ENCODE data around the gene URB1. TPM values are rescaled to one million over a fixed set of nuclear protein-coding genes. Genes with fewer than 3 reads are reported as not detected.

Gene URB1
- total and polyA plus RNA-seq, 7 experiments from 2014 or later: 1.8 to 20.6 (median 15.3) TPM

DNA sequence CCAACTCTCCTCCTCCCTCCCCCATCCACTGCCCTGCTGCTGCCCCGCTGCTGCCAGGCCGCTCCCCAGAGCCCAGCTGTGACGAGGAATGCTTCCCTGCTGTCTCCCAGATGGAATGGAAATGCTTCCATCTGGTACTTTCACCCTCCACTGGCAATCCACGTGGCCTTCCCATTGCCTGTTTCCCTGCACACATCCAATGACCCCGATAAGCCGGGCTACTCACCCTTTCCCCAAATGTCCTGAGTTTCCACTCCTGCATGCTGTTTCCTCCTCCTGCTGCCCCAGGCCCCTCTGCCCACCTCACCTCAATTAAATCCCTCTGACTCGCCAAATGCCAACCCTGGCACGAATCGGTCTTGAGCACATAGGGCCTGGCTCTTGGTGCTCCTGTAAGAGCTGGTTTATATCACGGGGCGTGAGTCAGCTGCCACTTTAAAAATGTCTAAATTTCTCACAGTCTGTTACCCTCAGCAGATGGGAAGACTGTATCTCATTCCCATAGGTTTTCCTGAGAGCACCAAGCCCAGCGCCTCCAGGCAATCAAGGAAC lies 57.8 kb downstream of the URB1 start:
- Histone ChIP-seq H3K4me3 (ENCODE audit: low read length) (no peak overlapping the region), H3K36me3 (ENCODE audit: control insufficient read depth in 2 of 3, insufficient read depth in 3 of 3, low read length in 3 of 3) (peaks cover 0 to 81% (median 5%) of the 10 kb centered on the region in 3 experiments), H3K27ac (ENCODE audit: low read depth, low read length) (no peak overlapping the region), H3K4me1 (ENCODE audit: control insufficient read depth in 2 of 2, insufficient read depth in 2 of 2, low read length in 2 of 2) (no peaks in the 10 kb centered on the region), H3K27me3 (ENCODE audit: control insufficient read depth in 2 of 2, insufficient read depth in 2 of 2, low read length in 2 of 2) (no peaks in the 10 kb centered on the region), H3K9me3 (ENCODE audit: control insufficient read depth in 2 of 3, low read length in 3 of 3) (no peaks in the 10 kb centered on the region)
- Mint-ChIP-seq H3K4me3 (no peak overlapping the region), H3K36me3 (peaks cover 27 to 81% (median 62%) of the 10 kb centered on the region in 5 donors), H3K27ac (peak overlapping the region in 1 of 9 donors; percentile 46), H3K27me3 (no peaks in the 10 kb centered on the region), H3K9me3 (no peaks in the 10 kb centered on the region), H3K4me1 (peaks cover 0 to 11% (median 0%) of the 10 kb centered on the region in 7 donors)
- intact Hi-C loops (cut with micrococcal nuclease): no loop called here
- DNase-seq (no peak), ATAC-seq (no peak)
- ChIA-PET CTCF (no interaction called here), POLR2A (no interaction called here)

DNA sequence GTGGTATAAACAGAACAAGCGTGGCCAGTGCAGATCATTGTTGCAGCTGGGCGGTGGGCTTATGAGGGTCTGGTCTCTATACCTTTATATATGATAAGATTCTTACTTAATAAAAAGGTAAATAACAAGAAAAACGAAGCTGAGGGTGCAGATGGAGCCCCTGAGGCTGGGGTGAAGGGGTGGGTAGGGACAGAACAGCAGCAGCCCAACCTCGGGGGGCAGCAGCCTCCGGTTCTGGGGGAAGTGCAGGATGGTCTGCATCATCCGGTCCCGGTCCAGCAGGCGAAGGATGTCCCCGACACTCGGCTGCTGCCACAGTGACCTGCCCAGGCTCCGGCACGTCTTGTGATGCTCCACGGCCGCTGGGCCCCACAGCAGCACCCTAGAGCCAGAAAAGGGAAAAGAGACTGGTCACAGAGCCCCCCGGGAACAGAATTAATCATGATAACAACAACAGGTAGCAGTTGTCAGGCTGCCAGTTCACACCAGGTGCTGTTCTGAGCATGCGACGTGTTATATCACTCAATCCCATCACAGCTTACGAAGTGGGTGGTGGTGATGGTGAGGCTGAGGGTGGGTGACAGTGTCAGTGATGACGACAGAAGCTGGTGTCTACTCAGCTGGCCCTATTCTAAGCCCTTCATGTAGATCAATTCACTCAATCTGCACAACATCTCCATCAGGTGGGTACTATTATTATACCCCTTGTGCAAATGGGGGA lies 58.7 kb downstream of the URB1 start:
- Mint-ChIP-seq H3K4me1 (peaks cover 0 to 7% (median 0%) of the 10 kb centered on the region in 7 donors), H3K27ac (peak overlapping the region in 1 of 9 donors; percentile 20), H3K9me3 (no peaks in the 10 kb centered on the region), H3K36me3 (peaks cover 26 to 85% (median 64%) of the 10 kb centered on the region in 5 donors), H3K27me3 (no peaks in the 10 kb centered on the region), H3K4me3 (no peak overlapping the region)
- no peak for DNase-seq
- H3K4me3 ChIP-seq (ENCODE audit: low read length): no peak overlapping the region
- intact Hi-C loops (cut with micrococcal nuclease): no loop called here
- H3K36me3 ChIP-seq (ENCODE audit: control insufficient read depth in 2 of 3, insufficient read depth in 3 of 3, low read length in 3 of 3): peaks cover 0 to 87% (median 5%) of the 10 kb centered on the region in 3 experiments
- no peaks in the 10 kb centered on the region for H3K4me1 ChIP-seq (ENCODE audit: control insufficient read depth in 2 of 2, insufficient read depth in 2 of 2, low read length in 2 of 2)
- H3K27ac ChIP-seq (ENCODE audit: low read depth, low read length): no peak overlapping the region
- H3K27me3 ChIP-seq (ENCODE audit: control insufficient read depth in 2 of 2, insufficient read depth in 2 of 2, low read length in 2 of 2): no peaks in the 10 kb centered on the region
- ChIA-PET POLR2A (no interaction called here), CTCF (no interaction called here)
- ATAC-seq: no peak
- no peaks in the 10 kb centered on the region for H3K9me3 ChIP-seq (ENCODE audit: control insufficient read depth in 2 of 3, low read length in 3 of 3)

DNA sequence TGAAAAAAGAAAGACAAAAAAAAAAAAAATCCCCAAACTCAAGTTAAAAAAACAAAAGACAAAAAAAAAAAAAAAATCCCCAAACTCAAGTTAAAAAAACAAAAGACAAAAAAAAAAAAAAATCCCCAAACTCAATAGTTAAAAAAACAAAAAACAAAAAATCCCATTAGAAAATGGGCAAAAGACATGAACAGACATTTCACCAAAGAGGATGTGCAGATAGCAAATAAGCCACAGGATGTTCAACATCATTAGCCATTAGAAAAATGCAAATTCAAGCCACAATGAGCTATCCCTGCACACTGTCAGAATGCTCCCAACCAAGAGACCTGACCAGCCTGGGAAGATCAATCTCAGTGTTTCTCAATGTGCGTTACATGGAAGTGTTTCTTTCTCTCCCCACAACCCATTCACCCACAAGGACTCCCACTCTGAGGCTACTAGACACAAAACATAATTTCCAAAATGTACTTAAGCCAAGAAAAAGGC lies 60.3 kb downstream of the URB1 start:
- POLR2A ChIA-PET: interaction anchor here (0.5 kb wide), 1 partner anchor 921 kb away, joined by 3 read pairs; no protein-coding TSS in a partner anchor
- Mint-ChIP-seq H3K4me1 (peaks cover 0 to 7% (median 0%) of the 10 kb centered on the region in 7 donors), H3K4me3 (no peak overlapping the region), H3K27ac (peak overlapping the region in 3 of 9 donors; percentile 18 to 51 (median 43)), H3K9me3 (no peaks in the 10 kb centered on the region), H3K27me3 (no peaks in the 10 kb centered on the region), H3K36me3 (peaks cover 25 to 81% (median 57%) of the 10 kb centered on the region in 5 donors)
- H3K4me1 ChIP-seq (ENCODE audit: control insufficient read depth in 2 of 2, insufficient read depth in 2 of 2, low read length in 2 of 2): no peaks in the 10 kb centered on the region
- ATAC-seq: no peak
- no peaks in the 10 kb centered on the region for H3K9me3 ChIP-seq (ENCODE audit: control insufficient read depth in 2 of 3, low read length in 3 of 3)
- no peak for DNase-seq
- CTCF ChIA-PET: no interaction called here
- H3K27ac ChIP-seq (ENCODE audit: low read depth, low read length): no peak overlapping the region
- H3K4me3 ChIP-seq (ENCODE audit: low read length): no peak overlapping the region
- peaks cover 0 to 90% (median 3%) of the 10 kb centered on the region in 3 experiments for H3K36me3 ChIP-seq (ENCODE audit: control insufficient read depth in 2 of 3, insufficient read depth in 3 of 3, low read length in 3 of 3)
- intact Hi-C loops (cut with micrococcal nuclease): no loop called here
- H3K27me3 ChIP-seq (ENCODE audit: control insufficient read depth in 2 of 2, insufficient read depth in 2 of 2, low read length in 2 of 2): no peaks in the 10 kb centered on the region

DNA sequence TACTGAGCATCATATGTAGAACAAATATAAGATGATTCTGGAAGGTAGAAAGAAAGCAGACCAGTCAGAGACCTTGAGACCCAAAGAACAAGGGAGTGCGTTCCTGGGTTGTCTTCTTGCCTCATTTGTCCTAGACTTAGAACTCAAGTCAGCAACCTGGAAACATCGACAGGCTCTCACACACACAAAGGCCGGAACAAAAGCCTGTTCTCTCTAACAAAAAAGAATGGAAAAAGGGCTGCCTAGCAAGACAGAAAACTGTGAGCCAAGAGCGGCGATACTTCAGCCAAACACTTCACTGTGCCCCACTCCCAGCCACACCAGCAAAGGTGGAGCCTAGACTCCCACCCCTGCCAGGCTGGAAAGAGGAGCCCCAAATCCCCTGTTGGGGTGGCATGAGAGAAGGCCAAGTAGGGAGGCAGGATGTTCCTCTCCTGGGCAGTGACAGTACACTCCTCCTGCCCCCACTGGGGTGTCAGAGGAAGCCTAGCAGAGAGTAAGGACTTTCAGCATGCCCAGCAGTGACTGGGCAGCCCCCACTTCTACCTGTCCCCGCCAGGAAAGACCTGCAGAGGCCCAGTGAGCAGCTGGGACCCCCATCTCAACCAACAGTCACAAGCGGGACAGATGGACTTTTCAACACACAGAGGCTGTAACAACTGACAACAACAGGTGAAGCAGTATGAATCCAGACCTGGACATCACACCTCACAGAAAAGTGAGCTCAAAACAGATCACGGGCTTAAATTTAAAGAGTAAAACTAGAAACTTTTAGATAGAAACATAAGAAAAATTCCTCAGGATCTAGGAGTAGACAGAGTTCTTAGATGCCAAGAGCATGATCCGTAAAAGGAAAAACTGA lies 61.1 kb downstream of the URB1 start:
- CTCF ChIA-PET: no interaction called here
- DNase-seq (no peak), ATAC-seq (no peak)
- H3K36me3 ChIP-seq (ENCODE audit: control insufficient read depth in 2 of 3, insufficient read depth in 3 of 3, low read length in 3 of 3): peaks cover 0 to 87% (median 3%) of the 10 kb centered on the region in 3 experiments
- H3K27me3 Mint-ChIP-seq: no peaks in the 10 kb centered on the region
- no peaks in the 10 kb centered on the region for H3K27me3 ChIP-seq (ENCODE audit: control insufficient read depth in 2 of 2, insufficient read depth in 2 of 2, low read length in 2 of 2)
- POLR2A ChIA-PET: interaction anchor here (0.5 kb wide), 1 partner anchor 920 kb away, joined by 3 read pairs; no protein-coding TSS in a partner anchor
- intact Hi-C loops (cut with micrococcal nuclease): no loop called here
- H3K4me1 Mint-ChIP-seq: peaks cover 0 to 7% (median 0%) of the 10 kb centered on the region in 7 donors
- H3K9me3 ChIP-seq (ENCODE audit: control insufficient read depth in 2 of 3, low read length in 3 of 3): no peaks in the 10 kb centered on the region
- H3K27ac ChIP-seq (ENCODE audit: low read depth, low read length): no peak overlapping the region
- H3K4me3 ChIP-seq (ENCODE audit: low read length): no peak overlapping the region
- H3K36me3 Mint-ChIP-seq: peaks cover 30 to 89% (median 65%) of the 10 kb centered on the region in 5 donors
- H3K4me3 Mint-ChIP-seq: no peak overlapping the region
- H3K4me1 ChIP-seq (ENCODE audit: control insufficient read depth in 2 of 2, insufficient read depth in 2 of 2, low read length in 2 of 2): no peaks in the 10 kb centered on the region
- no peaks in the 10 kb centered on the region for H3K9me3 Mint-ChIP-seq
- H3K27ac Mint-ChIP-seq: no peak overlapping the region

DNA sequence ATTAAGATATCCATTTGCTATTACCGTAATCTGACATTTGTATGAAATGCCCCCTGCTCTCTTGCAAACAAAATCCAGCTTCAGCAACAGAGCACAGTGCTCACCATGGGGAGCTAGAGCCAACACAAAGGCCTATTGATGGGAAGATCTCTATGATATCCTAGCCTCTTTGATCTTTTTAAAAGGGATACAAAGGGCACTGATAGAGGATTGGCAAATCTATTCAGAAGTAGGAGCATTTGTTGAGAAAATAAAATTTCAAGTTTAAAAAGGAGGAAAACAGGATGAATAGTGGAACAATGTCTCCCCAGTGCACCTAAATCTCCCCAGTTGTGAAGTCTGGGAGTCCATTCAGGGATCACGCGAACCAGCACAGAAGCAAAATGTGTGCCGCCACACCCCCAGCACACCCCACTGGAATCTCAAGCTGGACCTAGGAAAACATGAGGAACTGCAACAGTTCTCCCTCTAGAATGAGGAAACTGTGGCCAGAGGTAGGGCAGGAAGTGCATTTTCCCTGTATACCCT lies 62.0 kb downstream of the URB1 start:
- Mint-ChIP-seq H3K4me1 (peaks cover 0 to 7% (median 0%) of the 10 kb centered on the region in 7 donors), H3K4me3 (no peak overlapping the region), H3K27ac (no peak overlapping the region), H3K9me3 (no peaks in the 10 kb centered on the region), H3K27me3 (no peaks in the 10 kb centered on the region), H3K36me3 (peaks cover 33 to 89% (median 65%) of the 10 kb centered on the region in 5 donors)
- Histone ChIP-seq H3K4me3 (ENCODE audit: low read length) (no peak overlapping the region), H3K9me3 (ENCODE audit: control insufficient read depth in 2 of 3, low read length in 3 of 3) (no peaks in the 10 kb centered on the region), H3K27me3 (ENCODE audit: control insufficient read depth in 2 of 2, insufficient read depth in 2 of 2, low read length in 2 of 2) (no peaks in the 10 kb centered on the region), H3K36me3 (ENCODE audit: control insufficient read depth in 2 of 3, insufficient read depth in 3 of 3, low read length in 3 of 3) (peaks cover 0 to 87% (median 3%) of the 10 kb centered on the region in 3 experiments), H3K4me1 (ENCODE audit: control insufficient read depth in 2 of 2, insufficient read depth in 2 of 2, low read length in 2 of 2) (no peaks in the 10 kb centered on the region), H3K27ac (ENCODE audit: low read depth, low read length) (no peak overlapping the region)
- ATAC-seq: no peak
- POLR2A ChIA-PET: no interaction called here
- CTCF ChIA-PET: interaction anchor here (0.6 kb wide), 1 partner anchor 22 kb away, joined by 3 read pairs; no protein-coding TSS in a partner anchor
- intact Hi-C loops (cut with micrococcal nuclease): no loop called here
- DNase-seq: no peak

DNA sequence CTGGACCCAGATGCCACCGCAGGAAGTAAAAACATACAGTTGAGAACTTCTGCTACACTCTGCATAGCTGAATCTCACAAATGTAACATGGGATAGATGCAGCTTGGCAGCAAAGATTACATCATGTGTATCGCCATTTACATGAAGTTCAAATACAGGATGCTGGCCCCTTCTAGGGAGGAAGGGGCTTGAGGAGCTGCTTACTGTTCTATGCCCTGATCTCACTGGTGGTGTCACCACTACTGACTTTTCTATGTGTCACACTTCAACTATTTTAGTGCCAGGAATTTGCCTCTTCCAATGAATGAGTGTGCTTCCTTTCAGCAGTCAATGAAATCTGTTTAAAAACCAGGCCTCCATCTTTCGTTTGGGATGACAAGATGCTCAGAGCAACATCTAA lies 63.0 kb downstream of the URB1 start:
- no peak for ATAC-seq
- peak overlapping the region in 1 of 9 donors; percentile 31 for H3K27ac Mint-ChIP-seq
- CTCF ChIA-PET: no interaction called here
- intact Hi-C loops (cut with micrococcal nuclease): no loop called here
- peaks cover 0 to 87% (median 3%) of the 10 kb centered on the region in 3 experiments for H3K36me3 ChIP-seq (ENCODE audit: control insufficient read depth in 2 of 3, insufficient read depth in 3 of 3, low read length in 3 of 3)
- no peaks in the 10 kb centered on the region for H3K27me3 Mint-ChIP-seq
- H3K4me1 Mint-ChIP-seq: peaks cover 0 to 7% (median 0%) of the 10 kb centered on the region in 7 donors
- no peaks in the 10 kb centered on the region for H3K4me1 ChIP-seq (ENCODE audit: control insufficient read depth in 2 of 2, insufficient read depth in 2 of 2, low read length in 2 of 2)
- no peaks in the 10 kb centered on the region for H3K9me3 Mint-ChIP-seq
- no peaks in the 10 kb centered on the region for H3K9me3 ChIP-seq (ENCODE audit: control insufficient read depth in 2 of 3, low read length in 3 of 3)
- no peaks in the 10 kb centered on the region for H3K27me3 ChIP-seq (ENCODE audit: control insufficient read depth in 2 of 2, insufficient read depth in 2 of 2, low read length in 2 of 2)
- H3K4me3 Mint-ChIP-seq: no peak overlapping the region
- peaks cover 33 to 89% (median 65%) of the 10 kb centered on the region in 5 donors for H3K36me3 Mint-ChIP-seq
- H3K4me3 ChIP-seq (ENCODE audit: low read length): no peak overlapping the region
- no peak for DNase-seq
- no peak overlapping the region for H3K27ac ChIP-seq (ENCODE audit: low read depth, low read length)
- POLR2A ChIA-PET: no interaction called here
